GM21360 (cell line): Measurements from ENCODE around the gene GRXCR2.
"Not testable (repeated sequence)": the region's sequence is repeated elsewhere in the genome, so short reads cannot be mapped to it uniquely, and the experiment has no call there.

Source experiments
- ATAC-seq: cut with Tn5 transposase; IDR thresholded peaks from one replicate; pipeline ENCODE4 v1.9.1; 2021; ENCODE audit warnings: mild to moderate bottlenecking, moderate library complexity; ENCODE audit not compliant: unreplicated experiment

GRXCR2 gene

DNA sequence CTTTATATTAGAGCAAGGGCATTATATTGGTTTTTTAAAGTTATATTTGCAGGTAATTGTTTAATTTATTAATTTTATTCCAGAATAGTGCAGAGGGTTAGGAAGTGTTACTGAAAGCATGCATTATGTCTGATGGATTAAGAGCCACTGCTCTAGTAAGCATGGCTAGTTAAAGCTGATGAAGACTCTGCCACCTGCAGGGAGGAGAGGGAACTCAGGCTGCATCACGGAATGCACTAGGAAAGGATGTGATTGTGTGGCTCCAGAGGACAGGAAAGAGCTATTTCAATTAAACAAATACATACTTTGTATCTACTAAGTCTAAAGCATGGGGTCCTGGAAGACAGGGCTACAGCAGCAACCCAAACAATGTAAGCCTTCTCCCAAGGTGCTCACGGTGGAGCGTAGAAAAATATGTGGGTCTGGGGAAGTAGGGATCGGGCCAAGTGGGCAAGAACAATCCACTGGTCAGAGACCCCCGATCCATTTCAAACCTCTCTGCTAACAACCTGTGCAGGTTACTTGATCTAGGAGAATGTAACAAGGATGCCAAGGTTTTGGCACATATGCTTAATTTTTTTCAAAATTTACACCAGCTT is 15.3 kb upstream of the GRXCR2 start:
- ATAC-seq: no peak

DNA sequence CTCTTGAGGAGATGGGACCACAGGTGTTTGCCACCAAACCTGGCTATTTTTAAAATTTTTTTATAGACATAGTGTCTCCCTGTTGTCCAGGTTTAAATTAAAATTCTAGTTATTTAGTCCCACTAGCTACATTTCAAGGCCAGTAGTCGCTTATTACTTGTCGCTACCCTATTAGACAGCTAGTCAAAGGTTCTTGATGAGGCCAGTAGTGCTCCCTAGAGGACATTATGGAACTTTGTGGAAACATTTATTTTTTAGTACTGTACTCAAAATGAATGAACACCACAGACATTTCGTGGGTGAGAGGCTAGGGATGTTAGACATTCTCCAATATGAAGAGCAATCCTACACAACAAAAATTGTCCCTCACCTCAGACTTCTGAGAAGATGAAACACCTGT is 14.4 kb upstream of the GRXCR2 start:
- ATAC-seq: no peak

- no peak for ATAC-seq
These were observed 2.0 kb upstream of the GRXCR2 start for GRCh38 chr5:145874765-145875164.

- ATAC-seq: no peak
These were observed 328 bp downstream of the GRXCR2 start for GRCh38 chr5:145872486-145872885.

DNA sequence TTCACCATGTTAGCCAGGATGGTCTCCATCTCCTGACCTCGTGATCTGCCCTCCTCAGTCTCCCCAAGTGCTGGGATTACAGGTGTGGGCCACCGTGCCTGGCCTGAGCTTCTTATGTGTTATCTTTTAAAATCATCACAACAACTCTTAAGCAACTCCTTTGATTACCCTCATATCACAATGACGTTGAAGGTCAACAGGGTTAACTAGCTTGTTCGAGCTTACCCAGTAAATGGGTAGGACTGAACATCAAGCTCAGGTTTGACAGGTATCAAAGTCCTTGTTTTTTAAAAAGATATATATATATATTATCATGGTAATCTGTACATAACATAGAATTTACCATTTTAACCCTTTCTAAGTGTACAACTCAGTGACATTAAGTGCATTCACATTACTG is 3.1 kb downstream of the GRXCR2 start:
- ATAC-seq: no peak

- no peak for ATAC-seq
These were observed 5.0 kb downstream of the GRXCR2 start for GRCh38 chr5:145867806-145868205.

DNA sequence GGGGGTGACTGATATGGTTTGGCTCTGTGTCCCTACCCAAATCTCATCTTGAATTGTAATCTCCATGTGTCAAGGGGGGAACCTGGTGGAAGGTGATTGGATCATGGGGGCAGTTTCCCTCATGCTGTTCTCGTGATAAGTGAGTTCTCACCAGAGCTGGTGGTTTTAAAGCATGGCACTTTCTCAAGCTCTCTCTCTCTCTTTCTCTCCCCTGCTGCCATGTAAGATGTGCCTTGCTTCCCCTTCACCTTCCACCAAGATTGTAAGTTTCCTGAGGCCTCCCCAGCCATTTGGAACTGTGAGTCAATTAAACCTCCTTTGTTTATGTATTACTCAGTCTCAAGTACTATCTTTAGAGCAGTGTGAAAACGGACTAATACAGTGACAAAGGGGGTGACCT is 8.4 kb downstream of the GRXCR2 start:
- not testable (repeated sequence) for ATAC-seq

DNA sequence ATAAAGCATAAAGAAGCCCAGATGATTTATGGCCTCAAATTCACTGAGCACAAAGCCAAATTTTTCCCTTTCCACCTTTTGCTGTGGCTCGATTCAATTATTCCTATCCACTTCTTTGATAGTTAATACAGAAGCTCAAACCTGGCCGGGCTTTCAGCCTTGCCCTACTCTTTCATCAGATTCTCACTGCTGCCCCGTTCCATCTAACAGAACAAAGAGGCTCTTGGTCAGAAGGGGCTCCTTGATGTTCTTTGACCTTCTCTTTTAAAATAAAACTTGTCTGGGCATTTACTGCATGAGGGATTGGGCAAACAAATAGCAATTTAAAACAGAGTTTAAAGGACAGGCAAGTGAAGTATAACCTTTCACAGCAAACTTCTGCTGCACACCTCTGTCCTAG is 9.8 kb downstream of the GRXCR2 start:
- no peak for ATAC-seq

DNA sequence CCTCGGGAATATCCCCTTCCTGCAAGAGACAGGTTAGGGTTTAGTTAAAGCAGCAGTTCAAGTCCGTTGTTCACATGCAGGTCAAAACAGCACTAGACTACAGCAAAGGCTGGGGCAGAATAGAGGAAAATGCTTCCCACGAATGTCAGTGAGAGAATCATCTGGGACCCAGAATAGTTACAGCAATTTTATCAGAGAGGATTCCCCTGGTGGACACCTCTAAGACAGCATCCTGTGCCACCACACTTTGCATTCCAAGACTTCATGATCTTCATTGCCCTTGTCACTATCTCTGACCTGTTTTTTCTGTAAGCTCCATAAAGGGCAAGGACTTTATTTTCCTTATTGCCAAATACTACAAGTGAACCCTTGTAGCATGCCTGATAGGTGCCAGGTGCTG is 12.9 kb downstream of the GRXCR2 start:
- ATAC-seq: no peak

- no peak for ATAC-seq
These were observed 13.4 kb downstream of the GRXCR2 start for GRCh38 chr5:145859453-145859852.

DNA sequence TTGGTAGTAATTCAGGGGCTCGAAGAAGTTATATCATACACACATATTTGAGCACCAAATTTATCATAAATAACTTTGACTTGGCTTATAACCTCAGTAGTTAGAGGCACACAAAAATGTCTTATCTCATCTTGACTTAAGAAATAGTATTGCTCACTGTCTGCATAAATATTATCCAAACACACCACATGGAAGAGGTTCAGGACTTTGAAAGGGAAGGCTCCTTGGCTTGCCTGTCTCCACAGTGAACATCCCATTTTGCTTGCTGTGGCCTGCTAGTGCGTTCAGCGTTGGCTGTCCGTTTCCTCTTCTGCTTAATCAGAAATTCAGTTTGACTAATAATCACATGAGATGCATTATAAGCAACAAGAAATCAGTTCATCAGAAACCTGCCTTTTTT is 13.9 kb downstream of the GRXCR2 start:
- no peak for ATAC-seq

DNA sequence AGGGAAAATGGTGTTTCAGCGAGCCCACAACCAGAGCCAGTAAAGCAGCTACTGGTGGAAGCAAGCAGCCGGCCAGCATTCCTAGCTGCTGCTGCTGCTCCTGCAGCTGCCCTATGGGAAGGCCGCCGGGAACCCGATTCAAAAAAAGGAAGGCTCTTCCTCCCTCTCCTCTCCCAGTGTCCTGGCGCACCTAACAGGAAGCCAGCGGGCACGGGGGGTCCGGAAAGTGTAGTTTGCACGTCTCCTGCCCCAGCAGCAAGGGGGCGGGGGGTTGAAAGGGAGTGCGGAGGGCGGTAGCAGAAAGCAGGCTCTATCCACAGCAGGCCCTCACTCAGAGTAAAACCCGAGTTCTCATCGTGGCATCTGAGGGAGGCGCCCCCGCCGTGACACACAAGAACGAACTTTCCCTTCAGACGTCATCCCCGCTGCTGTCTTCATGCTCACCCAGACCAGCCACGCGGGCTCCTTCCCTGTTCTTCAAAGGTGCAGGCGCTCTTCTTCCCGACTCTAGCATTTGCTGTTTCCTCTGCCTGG is 16.5 kb downstream of the GRXCR2 start:
- no peak for ATAC-seq

DNA sequence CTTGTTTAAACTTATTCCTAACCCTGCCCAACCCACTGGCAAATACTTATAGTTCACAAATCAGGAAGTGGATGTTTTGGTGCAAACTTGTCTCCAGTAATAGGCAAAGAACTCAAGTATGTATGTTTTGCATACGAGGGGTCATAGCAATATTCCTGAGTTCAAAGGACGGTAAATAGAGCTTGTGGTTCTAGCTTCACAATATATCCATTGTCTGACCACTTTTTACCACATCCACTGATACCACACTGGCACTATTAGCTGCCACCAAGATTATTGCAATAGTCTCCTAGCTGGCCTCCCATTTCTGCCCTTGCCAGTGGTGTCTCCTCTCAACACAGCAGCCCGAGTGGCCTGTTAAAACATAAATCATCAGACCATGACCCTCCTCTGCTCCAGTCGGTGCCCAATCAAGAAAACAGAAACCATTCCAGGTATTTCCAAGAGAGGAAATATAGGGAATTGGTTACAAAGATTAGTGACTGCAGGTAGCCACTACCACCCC is 17.0 kb downstream of the GRXCR2 start:
- no peak for ATAC-seq

DNA sequence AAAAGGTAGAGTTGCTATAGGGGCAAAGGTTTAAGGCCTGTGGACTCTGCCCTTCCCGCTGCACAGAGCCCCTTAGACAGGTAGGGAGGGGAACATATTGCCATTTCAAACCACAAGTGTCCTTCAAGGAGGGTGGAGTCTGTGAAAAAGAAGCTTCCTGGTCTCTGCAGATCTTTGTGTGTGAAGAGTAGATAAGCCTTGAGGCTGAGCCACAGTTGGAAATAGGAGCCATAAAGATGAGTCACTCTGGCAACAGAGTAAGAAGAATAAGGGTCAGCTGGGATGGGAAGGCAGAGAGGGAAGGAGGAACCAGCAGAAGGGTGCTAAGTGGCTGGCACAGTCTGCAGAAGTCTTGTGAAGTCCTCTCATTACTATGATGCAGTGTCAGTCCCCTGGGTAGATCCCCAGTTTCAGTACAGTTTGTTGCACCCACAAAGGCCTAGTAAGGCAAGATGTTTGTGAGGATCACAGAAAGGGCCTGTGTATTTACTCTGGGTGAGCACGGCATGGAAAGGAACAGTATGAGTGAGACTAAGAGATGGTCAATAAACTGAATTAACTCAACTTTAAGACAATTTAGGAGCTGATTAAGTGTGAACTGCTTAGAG is 18.1 kb downstream of the GRXCR2 start:
- ATAC-seq: no peak

DNA sequence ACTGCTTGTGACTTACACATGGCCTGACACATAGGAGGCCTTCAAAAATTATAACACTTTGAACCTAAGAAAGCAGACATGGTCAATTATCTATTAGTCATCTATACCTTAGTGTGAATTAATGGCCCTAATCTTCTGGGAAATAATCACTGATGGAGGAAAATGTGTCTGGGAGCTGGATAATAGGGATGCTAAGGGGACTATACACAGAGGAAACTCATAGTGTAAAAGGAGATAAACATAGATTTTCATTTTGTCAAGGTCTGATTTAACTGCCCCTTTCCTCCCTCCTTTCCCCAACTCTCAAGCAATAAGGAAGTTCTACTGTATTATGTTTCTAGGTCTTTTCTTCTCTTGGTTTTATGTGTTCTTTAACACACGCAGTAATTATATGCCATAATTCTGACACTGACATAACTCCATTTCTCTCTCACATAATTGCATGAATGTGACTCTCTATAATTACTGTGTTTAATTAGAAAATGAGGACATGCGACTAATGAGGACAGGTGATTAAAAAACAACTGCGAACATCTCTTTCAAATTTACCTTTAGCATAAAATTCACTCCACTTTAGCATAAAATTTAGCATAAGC is 18.9 kb downstream of the GRXCR2 start:
- no peak for ATAC-seq

GRCh38 chr5:145852990-145853389 is 19.8 kb downstream of the GRXCR2 start:
- ATAC-seq: no peak

- no peak for ATAC-seq
These were observed 24.0 kb downstream of the GRXCR2 start for GRCh38 chr5:145848854-145849253.

- no peak for ATAC-seq
These were observed 25.0 kb downstream of the GRXCR2 start for GRCh38 chr5:145847499-145848497.

GRCh38 chr5:145846081-145846480 is 26.7 kb downstream of the GRXCR2 start:
- no peak for ATAC-seq

- no peak for ATAC-seq
These were observed 31.5 kb downstream of the GRXCR2 start for GRCh38 chr5:145841299-145841698.
